HG03571 (cell line): ENCODE measurements around the gene PLPPR5.
"Not testable (repeated sequence)": the region's sequence is repeated elsewhere in the genome, so short reads cannot be mapped to it uniquely, and the experiment has no call there.

Experiments
- ATAC-seq: cut with Tn5 transposase; IDR thresholded peaks from one replicate; pipeline ENCODE4 v1.9.1; 2021; ENCODE audit not compliant: unreplicated experiment

PLPPR5 gene, protein sequence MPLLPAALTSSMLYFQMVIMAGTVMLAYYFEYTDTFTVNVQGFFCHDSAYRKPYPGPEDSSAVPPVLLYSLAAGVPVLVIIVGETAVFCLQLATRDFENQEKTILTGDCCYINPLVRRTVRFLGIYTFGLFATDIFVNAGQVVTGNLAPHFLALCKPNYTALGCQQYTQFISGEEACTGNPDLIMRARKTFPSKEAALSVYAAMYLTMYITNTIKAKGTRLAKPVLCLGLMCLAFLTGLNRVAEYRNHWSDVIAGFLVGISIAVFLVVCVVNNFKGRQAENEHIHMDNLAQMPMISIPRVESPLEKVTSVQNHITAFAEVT

DNA sequence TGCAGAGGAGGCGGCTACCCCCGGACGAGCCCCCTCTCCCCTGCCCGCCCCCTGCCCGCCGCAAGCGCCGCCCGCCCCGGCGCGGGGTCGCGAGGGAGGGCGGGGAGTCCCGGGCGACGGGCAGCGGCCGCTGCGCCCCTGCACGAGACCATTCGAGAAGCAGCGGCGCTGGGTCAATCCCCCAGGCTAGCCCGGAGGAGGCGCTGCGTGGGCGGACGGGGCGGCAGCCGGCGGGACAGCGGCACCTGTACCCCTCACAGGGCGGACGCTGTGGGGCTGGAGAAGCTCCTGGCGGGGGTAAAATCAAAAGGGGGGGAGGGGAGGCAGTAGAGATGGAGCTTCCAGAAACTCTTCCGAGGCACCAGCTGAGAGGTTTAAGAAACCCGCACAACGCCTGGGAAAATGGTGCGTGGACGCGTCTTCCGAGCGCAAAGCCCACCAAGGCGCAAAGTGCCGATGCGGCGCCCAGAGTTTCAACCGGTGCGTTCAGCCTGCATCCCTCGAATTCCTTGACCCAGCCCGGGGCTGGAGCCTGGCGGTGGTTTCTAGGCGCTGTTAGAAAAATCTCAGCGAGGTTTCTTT is at the start of gene PLPPR5:
Gene PLPPR5, minus strand, starts transcription at position 1 of the 582 bp plus-strand sequence. CDS start 190 bp downstream, outside the sequence.
- ATAC-seq: no peak

DNA sequence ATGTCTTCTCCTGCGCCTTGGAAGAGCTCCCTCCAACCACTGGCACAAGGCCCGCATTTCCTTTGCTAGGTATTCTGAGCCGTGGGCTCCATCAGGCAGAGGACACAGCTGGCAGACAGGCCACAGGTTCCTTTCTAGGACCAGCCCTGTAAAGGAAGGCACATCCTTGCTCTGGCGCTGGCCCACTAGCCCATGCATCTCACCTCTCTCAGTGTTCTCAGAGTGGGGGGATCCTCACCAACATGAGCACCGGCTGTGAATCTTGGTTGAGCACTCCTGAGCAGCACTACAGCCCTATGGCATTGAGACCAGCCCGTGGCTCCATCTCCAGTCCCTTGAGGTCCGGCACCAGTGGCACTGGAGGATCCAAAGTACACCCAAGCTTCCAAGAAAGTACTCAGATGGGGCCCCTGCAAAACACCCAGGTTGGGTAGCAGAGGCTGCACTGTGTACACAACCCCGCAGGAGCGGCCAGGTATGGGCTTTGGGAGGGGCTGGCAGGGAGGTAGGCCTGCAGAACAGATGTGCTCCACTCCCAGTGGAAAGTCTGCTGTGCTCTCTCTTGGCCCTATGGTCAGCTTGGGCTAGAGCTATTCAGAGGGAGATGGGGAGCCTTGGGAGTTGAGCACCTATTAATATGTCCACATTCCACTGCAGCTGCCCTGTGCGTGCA is 47.1 kb upstream of the PLPPR5 start:
- no peak for ATAC-seq

DNA sequence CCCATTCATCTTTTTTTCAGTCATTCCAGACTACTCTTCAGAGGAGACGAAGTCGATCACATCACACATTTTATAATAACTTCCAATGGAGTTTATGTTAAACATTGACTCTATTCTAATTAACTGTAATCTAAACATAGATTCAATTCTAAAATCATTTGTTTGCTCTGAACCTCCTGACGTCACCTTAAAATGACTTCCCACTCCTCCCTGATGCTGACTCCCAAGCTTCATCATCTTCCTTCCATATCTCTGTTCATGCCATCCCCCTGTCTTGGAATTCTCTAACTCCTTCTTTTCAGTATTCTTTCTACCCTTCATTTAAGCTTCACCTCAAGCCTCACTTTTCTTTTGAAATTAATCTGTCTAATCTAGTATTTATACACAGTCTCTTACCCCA is 45.1 kb upstream of the PLPPR5 start:
- ATAC-seq: no peak

DNA sequence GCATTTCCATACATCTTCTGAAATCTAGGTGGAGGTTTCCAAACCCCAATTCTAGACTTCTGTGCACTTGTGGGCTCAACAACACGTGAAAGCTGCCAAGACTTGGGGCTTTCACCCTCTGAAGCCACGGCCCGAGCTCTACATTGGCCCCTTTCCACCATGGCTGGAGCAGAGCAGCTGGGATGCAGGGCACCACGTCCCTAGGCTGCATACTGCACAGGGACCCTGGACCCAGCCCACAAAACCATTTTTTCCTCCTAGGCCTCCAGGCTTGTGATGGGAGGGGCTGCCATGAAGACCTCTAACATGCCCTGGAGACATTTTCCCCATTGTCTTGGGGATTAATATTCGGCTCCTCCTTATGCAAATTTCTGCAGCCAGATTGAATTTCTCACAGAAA is 32.1 kb upstream of the PLPPR5 start:
- not testable (repeated sequence) for ATAC-seq

DNA sequence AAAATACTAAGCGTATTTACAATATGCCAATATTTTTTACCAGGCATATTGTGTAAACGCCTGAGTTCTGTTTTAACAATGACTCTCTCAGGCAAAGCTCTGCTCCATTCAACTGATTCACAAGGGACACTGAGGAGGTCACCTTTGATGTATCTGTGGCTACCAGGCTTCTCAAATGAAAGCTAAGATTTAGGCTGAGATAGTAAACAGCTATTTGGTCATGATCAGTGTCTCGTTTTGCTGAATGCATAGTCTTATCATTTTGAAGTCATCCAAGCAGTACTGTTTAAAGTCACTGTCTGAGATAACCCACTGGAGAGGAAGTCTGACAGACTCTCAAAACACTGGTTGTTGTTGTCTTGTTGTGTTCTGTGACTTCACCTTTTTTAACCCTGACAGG is 13.7 kb upstream of the PLPPR5 start:
- ATAC-seq: no peak

DNA sequence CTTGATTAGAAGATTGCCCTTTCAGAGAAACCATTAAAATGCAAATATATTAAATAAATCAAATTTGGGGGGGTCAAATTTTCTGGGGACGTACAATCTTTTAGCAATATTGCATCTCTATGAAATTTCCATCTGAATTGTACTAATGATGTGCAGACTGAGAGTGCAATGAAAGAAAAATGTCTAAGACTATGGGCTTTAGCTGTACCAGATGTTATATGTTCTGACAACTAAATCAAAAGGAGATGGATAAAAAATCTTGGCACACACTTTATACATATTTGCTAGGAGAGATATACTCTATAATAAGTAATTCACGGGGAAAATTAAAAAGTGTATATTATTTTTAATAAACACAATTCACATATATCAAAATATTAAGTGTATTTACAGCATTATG is 13.0 kb upstream of the PLPPR5 start:
- ATAC-seq: no peak

DNA sequence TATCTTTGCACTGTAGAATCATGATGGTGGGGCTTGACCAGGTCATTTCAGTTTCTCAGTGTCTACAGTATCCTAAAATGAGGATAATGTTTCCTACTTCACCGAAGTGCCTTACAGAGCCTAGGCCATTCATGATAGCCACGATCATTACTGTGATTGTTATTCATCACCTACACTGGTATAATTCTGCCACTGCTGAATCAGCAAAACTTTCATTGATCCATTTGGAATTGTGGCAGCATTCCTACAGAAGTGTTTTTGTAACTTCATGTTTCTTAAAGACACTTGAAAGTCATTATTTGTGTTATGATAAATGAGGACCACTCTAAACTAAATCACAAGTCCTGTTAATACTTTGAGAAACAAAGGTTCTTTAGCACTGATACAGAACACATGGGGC is 6.0 kb upstream of the PLPPR5 start:
- ATAC-seq: no peak

DNA sequence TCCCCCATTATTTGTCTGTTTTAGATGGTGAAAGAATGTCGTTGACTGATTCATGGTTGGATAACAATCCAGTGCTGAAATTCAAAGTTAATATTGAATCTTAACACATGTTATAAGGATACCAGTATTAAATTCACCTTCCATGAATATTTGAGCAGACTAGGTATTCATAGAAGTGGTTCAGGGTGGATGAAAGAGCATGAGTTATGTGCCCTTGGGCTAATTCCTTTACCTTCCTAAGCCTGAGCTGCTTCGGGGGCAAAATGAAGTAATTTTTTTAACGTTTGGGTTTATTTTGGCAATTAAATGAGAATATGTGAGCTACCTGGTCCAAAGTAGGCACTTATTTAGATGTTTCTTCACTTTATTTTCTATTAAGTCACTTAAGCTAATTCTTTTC is 2.7 kb upstream of the PLPPR5 start:
- no peak for ATAC-seq

DNA sequence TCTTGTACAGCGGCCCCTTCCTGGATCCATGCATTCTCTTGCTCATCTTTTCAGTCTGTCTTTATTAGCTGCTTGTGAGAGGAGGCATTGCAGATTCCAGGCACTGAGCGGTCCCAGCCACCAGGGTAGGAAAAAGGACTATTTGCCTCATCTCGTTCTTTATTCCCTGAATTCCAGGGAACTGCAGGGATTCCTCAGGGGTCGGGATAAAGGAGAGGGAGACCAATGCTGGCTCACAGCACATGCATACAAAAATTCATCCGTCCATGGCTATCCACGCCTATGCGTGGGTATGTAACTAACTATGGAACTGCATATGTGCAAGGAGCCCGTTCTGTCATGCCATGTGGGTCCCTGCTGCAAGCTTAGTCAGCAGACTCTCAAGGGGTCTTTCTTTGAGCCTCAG is 879 bp upstream of the PLPPR5 start:
- ATAC-seq: no peak

DNA sequence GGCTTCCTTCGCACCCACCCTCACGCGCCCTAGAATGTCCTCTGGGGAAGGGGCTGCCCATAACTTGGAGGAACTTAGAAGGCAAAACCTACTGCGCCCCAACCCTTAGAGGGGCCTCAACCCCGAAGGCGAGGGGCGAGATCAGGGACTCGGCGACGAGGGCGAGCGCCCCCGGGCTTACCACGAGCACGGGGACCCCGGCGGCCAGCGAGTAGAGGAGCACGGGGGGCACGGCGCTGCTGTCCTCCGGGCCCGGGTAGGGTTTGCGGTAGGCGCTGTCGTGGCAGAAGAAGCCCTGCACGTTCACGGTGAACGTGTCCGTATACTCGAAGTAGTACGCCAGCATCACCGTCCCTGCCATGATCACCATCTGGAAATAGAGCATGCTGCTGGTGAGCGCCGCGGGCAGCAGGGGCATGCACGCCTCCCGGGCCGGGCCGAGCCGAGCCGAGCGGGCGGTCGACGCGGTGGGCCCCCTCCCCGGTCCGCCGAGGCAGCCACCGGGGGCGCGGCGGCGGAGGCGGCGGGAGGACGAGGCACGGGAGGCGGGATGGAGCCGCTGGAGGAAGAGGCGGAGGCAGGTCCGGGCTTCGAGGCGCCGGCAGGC is 304 bp downstream of the PLPPR5 start:
- no peak for ATAC-seq

DNA sequence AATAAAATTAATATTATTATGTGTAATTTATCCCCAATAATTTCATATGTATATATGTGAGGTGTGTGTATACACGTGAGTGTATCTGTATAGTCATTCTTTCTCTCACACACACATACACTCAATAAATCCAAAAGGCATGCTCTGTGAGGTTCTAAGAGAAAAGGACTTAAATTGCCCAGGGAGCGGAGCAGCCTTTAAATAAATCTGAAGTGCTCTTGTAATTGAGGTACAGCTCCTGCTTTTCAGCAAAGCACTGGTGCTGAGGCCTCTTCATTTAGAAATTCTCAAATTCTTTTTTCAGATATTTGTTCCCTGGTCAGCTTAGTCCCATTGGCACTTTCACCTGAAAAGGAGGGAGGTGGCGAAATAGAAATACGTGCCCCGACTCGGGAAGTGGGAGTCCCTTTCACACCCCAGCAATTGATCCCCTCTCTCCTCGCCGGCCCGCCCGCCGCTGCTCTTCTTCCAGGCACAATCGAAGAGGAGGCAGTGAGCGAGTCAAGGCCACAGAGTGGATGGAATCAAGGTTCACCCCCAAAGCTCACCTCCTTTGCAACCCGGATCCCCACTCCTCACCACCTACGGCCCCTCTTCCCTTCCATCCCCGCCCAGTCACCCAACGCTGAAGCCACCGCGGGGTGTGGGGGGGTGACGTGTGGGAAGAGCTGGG is 944 bp downstream of the PLPPR5 start:
- ATAC-seq: no peak

DNA sequence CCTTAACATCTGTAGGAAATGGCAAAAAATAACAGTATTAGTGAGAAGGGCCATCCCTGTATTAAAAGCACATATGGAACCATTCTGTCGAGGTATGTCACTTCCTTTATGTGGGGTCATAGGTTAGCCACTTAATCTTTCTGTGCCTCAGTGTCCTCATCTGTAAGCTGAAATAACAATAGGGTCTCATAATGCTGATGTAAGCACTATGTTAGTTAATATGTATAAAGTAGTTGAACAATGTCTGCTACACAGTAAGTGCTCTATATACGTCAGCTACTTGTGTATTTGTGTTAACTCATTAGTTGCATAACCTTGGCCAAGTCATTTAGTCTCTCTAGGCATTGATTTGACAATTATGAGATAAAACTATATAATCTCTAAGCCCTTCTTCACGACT is 11.8 kb downstream of the PLPPR5 start:
- ATAC-seq: no peak

DNA sequence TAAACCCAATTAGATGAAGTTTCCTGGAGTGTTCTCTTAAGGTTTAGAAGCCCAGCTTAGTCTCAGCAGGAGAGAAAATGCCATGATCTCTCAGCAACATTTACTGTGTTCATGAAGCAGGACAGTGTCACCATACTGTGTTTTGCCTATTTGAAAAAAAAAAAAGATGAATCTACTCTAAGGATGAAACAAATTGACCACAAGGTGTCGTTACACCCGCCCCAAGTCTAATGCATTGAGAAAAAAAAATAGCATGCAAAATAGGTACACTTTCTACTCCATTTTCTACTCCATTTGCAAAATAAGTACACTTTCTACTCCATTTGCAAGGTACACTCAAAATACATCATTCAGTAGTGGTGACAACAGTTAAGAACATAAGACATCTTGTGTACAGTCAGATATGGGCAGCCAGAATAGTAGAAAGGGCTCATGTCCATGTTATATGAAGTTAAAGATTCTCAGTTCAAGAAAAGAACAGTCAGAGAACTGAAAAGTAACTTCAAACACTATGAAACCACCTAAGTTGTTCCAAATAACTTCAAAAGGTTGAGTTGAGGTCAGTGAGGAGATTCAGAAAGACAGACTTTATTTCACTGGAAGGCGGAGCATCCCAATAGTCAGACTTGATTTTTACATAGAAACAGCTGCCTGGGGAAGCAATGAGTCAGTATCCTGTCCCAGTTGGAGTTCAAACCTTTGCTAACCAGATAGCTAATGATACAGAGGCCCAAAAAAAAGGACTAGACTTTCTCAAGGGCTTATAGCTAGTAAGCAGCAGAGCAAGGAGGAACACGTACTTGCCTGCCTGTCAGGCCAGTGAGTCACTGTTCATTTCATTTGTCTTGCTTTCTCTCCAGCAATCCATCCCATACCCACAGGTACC is 13.3 kb downstream of the PLPPR5 start:
- ATAC-seq: peak; percentile 40

DNA sequence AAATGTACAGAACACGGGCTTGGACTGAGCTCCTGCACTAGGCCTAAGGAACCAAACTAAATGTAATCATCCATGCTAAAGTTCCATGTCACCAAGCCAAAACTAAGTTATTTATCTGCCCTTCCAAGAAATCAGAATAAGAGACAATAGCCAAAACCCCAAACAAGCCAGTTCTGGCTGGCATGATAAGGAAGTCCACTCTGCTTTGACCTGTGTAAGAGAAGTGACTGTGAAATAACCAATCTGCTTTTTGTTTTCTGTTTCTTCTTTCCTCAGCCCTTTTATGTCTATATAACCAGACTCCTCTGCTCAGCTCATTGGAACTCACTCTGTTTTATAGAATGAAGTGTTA is 15.1 kb downstream of the PLPPR5 start:
- ATAC-seq: no peak

DNA sequence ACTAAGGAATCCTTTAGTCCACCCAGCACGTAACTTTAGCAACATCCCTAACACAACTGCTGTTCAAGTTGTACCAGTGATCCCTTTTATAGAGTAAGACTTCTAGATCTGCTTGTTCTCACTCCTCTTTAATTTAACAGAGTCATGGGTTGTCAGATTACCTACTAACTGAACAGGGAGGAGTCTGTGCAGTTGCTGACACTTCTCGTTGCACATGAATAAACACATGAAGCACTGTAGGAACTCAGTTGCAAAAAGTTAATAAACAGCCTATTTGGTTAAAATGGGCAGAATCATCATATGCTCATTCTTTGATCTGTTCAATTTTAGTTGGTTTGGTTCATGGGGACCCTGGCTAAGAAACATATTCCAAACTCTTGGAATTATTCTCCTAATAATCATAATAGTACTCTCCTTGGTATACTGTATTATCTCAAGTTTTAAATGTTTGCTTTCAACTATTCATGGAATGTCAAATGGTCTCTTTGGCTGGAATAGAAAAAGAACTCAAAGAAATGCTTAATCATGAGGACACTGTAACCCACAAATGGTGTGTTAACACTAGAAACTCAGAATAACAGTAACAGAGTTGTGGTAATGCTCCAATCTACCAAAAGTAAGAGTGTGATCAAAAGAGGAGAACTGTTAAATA is 15.6 kb downstream of the PLPPR5 start:
- ATAC-seq: peak; percentile 91

DNA sequence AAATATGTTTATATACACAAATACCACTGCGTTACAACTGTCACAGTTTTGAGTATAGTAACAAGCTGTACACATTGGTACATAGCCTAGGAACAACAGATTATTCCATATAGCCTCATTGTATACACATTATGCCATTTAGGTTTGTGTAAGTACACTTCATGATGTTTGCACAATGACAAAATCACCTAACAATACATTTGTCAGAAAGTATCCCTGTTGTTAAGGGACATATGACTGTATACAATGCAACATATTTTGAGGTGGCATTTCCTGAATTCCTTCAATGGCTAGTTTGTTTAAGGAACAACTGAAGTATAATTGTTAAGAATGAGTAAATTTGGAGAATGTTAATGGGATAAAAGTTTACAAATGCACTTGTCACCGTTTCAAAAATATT is 19.0 kb downstream of the PLPPR5 start:
- no peak for ATAC-seq

DNA sequence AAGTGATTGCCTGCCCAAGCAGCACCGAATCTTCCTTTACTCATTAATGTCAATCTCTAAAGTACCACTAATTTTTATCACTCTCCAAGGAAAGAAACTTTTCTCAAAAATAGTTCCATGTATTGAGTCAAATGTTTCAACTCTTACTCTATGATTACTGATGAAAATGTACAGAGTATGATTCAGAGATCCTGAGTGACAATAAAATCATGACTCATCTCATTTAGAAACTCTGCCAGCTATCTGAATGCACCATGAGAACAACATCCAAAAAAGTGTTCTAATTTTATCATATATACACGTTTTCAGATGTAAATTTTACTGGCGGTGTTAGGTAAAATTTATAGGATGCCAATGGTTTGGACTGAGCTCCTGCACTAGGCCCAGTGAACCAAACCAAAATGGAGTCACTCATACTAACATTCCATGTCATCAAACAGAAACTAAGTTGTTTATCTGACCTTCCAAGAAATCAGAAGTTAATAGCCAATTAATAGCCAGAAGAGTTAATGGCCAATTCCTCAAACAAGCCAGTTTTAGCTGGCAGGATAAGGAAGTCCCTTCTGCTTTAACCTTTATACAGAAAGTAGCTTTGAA is 22.6 kb downstream of the PLPPR5 start:
- ATAC-seq: no peak

DNA sequence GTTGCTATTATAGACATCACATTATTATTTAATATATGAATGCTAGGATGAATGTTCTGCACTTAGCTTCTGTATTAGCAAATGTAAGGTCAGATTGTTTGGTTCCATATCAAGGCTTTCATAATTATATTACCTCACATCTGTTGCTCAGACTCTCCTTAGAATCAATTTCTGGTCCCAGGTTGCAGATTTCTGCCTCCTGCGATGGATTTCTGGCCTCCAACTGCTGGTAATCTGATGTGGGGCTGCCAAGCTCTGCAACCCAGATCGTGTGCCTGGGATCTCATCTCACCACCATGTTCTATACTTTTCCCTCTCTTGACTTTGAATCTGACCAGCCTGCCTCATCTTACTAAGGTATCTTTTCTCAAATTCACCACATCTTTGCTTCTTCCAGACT is 25.2 kb downstream of the PLPPR5 start:
- ATAC-seq: no peak

DNA sequence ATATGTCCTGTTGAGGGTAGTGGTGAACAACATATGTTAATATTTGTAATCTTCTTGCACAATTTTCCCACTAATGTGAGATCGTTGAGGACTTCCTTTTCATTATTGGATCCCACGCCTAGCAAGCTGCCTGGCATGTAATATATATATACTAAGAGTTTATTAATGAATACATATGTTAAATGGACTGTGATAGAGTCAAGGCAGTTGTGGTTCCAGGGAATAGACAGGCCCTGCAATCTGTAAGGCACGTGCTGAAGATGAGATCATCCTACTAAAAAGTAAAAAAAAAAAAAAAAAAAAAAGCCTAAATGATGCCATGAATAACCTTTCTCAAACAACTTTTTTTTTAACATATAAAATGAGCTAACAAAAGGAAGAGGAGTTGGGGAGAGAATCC is 28.9 kb downstream of the PLPPR5 start:
- ATAC-seq: no peak

DNA sequence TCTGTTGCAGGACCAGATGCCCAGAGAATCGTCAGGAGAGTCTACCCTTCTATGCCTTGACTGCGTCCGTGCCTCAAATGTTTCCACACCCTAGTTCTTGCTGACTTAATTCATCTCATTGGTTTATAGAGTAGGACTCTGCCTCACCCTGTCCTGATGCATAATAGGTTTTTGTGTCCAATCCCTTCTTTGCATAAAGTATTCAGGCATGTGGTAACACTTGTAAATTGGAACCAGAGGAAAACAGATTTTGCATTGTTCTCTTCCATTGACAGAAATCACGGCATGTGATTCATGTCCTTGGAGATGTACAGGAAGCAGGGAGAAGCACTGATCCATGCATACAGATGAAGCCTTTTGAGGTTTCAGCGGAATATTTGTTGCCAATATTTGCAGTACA is 29.5 kb downstream of the PLPPR5 start:
- ATAC-seq: no peak
